NB4 (cell line): ENCODE data around the gene CDH1.
A peak's percentile ranks its signal among the peaks of the same experiment; 100 is the strongest.

Experiments used
- DNase-seq: peaks from one replicate; pipeline ENCODE4 v3.0.0; 2010; ENCODE audit warnings: low read depth
- H3K4me3 ChIP-seq: one replicate; pipeline ENCODE4 v1.5.1; 2011; ENCODE audit warnings: mild to moderate bottlenecking, low read depth, low read length, moderate library complexity
- MYC ChIP-seq: IDR thresholded peaks from 2 replicates; pipeline ENCODE4 v1.6.1; 2011; ENCODE audit warnings: low read depth, low read length
- POLR2A ChIP-seq: IDR thresholded peaks from 2 replicates; pipeline ENCODE4 v1.6.1; 2011; ENCODE audit warnings: mild to moderate bottlenecking; ENCODE audit not compliant: insufficient read length; ENCODE audit errors: extremely low read depth
- TF ChIP-seq, protein P1 (sequence below): IDR thresholded peaks from 2 replicates; pipeline ENCODE4 v1.6.1; 2011; ENCODE audit warnings: low read depth, low read length
- TF ChIP-seq, protein P2 (sequence below): IDR thresholded peaks from one replicate; pipeline ENCODE4 v1.5.1; 2012; ENCODE audit warnings: low read depth, low read length

CDH1 gene

DNA sequence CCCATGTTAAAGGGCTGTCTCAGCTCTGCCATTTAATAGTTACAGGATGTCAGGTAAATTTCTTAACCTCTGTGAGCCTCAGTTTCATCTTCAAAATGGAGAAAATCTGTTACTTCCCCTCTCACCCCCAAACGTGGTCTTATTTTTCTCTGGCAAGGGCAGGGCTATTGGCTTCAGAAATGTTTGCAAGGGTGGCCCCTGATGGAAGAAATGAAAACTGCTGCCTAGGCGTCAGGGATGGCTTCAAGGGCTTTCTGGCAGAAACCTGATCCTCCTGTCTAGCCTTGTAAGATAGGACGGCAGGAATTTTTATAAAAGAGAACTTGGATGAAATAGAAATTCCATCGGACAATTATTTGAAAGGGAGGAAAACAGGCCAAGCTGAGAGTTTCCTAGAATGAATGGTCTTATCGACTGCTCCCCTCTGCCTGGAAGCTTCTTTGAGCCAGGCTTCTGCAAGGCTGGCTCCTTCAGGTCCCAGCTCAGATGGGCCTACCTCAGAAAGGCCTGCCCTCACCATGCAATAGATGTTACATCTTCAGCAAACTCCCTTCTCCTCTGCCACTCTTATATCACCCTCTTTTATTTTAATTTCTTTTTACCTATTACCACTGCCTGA is 63.3 kb downstream of the CDH1 start:
- H3K4me3 ChIP-seq = no peak overlapping the region
- DNase-seq = peak; percentile 76
- TF ChIP-seq MYC (peak; percentile 69; the same call in 1 of the 2 replicates), POLR2A (no peak)
- TF ChIP-seq, protein P1, sequence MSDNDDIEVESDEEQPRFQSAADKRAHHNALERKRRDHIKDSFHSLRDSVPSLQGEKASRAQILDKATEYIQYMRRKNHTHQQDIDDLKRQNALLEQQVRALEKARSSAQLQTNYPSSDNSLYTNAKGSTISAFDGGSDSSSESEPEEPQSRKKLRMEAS = 0 out of 2 replicates have a peak, but pooled peaks have one; percentile 18
- TF ChIP-seq, protein P2, sequence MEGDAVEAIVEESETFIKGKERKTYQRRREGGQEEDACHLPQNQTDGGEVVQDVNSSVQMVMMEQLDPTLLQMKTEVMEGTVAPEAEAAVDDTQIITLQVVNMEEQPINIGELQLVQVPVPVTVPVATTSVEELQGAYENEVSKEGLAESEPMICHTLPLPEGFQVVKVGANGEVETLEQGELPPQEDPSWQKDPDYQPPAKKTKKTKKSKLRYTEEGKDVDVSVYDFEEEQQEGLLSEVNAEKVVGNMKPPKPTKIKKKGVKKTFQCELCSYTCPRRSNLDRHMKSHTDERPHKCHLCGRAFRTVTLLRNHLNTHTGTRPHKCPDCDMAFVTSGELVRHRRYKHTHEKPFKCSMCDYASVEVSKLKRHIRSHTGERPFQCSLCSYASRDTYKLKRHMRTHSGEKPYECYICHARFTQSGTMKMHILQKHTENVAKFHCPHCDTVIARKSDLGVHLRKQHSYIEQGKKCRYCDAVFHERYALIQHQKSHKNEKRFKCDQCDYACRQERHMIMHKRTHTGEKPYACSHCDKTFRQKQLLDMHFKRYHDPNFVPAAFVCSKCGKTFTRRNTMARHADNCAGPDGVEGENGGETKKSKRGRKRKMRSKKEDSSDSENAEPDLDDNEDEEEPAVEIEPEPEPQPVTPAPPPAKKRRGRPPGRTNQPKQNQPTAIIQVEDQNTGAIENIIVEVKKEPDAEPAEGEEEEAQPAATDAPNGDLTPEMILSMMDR = peak; percentile 85

DNA sequence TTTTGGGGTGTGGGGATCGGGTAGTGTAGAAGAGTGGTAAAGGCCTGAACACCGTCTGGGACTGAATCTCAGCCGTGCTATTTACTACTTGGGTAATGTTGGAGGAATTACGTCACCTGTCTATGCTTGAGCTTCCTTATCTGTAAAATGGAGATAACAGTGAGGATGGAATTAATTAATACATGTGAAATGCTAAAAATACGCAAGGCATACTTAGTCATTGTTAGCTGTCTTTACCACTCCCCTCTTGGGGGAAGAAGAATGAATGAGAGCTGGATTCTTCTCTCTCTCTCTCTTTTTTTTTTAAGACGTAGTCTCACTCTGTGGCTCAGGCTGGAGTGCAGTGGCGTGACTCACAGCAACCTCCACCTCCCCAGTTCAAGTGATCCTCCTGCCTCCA is 65.1 kb downstream of the CDH1 start:
- H3K4me3 ChIP-seq = no peak overlapping the region
- TF ChIP-seq, protein P1 = no peak
- TF ChIP-seq, protein P2 = no peak
- TF ChIP-seq MYC = no peak
- no peak for TF ChIP-seq POLR2A
- DNase-seq = no peak

DNA sequence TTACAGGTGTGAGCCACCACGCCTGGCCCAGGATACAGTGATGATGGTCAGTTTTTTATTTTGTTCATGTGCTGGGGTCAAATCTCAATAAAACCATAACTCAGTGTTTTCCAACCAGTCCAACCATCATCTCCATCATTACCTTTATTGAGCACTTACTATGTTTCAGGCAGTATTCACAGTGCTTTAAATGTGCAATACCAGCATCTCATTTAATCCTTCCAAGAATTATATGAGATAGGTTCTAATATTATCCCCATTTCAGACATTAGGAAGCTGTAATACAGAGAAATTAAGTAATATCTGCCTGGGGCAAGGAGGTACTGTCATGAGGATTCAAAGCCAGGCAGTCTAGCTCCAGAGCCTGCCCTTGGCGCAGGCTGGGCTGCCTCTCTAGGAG is 69.3 kb downstream of the CDH1 start:
- no peak for TF ChIP-seq MYC
- TF ChIP-seq, protein P1 = no peak
- TF ChIP-seq POLR2A = no peak
- TF ChIP-seq, protein P2 = no peak
- no peak for DNase-seq
- no peak overlapping the region for H3K4me3 ChIP-seq

DNA sequence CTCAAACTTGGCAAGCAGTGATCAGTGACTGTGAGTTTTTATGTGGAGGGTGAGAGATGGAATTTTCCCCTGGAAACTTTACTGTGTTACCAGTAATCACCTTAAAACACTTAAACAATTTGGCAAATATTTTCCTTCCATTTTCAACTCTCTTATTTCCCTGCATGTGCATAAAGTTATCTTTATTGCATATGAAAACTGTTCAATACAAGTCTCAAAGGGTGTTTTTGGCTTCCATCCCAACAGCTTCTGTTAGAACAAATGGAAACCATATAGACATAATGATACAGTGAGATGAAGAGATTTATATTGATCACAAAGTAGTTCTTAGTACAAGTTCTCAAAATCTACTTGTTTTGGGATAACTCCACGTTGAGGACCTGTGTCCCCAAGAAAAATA is 69.9 kb downstream of the CDH1 start:
- no peak for DNase-seq
- no peak overlapping the region for H3K4me3 ChIP-seq
- TF ChIP-seq POLR2A = no peak
- TF ChIP-seq, protein P2 = no peak
- TF ChIP-seq, protein P1 = no peak

DNA sequence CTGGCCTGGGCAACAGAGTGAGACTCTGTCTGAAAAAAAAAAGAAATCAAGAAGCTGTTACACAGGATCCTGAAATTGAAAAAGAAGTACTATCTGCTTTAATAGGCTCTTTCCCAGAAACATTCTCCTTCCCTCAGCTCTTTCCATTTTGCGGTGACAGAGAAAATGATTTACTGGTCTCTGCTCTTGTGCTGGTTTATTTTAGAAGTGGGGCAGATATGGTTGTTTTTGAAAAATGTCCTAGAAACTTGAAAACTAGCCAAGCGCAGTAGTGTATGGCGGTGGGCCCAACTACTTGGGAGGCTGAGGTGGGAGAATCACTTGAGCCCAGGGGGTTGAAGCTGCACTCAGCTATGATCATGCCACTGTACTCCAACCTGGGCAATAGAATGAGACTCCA is 77.4 kb downstream of the CDH1 start:
- H3K4me3 ChIP-seq = no peak overlapping the region
- TF ChIP-seq, protein P2 = no peak
- TF ChIP-seq POLR2A = no peak
- TF ChIP-seq, protein P1 = no peak
- TF ChIP-seq MYC = no peak
- DNase-seq = no peak
